GM19438 (cell line): ENCODE data around the gene CARD10.
A peak's percentile ranks its signal among the peaks of the same experiment; 100 is the strongest.

ENCODE experiments used
- ATAC-seq: cut with Tn5 transposase; IDR thresholded peaks from one replicate; pipeline ENCODE4 v1.9.1; 2021; ENCODE audit warnings: low read depth; ENCODE audit not compliant: unreplicated experiment

Gene CARD10

GRCh38 chr22:37491106-37491505, 28.1 kb downstream of the CARD10 start:
- ATAC-seq, result no peak

- ATAC-seq, result no peak
These were observed 29.2 kb downstream of the CARD10 start for GRCh38 chr22:37489983-37490382.

GRCh38 chr22:37488337-37489135, 30.7 kb downstream of the CARD10 start:
- no peak for ATAC-seq

- ATAC-seq, result no peak
These were observed 31.6 kb downstream of the CARD10 start for GRCh38 chr22:37487571-37487970.

- no peak for ATAC-seq
These were observed 32.1 kb downstream of the CARD10 start for GRCh38 chr22:37487129-37487528.

GRCh38 chr22:37486224-37486845, 32.9 kb downstream of the CARD10 start, which contains the start of gene MFNG:
MFNG (minus strand) TSS chr22:37486384; CDS start chr22:37486177, 207 bp downstream.
- peak; percentile 43 for ATAC-seq

GRCh38 chr22:37485395-37486223, 33.6 kb downstream of the CARD10 start:
- ATAC-seq, result peak; percentile 28

GRCh38 chr22:37484480-37485394, 34.5 kb downstream of the CARD10 start:
- ATAC-seq, result peak; percentile 51

- no peak for ATAC-seq
These were observed 36.2 kb downstream of the CARD10 start for GRCh38 chr22:37483050-37483449.

- ATAC-seq, result no peak
These were observed 37.0 kb downstream of the CARD10 start for GRCh38 chr22:37482244-37482643.

GRCh38 chr22:37481347-37481907, 37.8 kb downstream of the CARD10 start:
- ATAC-seq, result no peak

GRCh38 chr22:37480387-37481346, 38.5 kb downstream of the CARD10 start:
- ATAC-seq, result no peak

- ATAC-seq, result no peak
These were observed 40.0 kb downstream of the CARD10 start for GRCh38 chr22:37479196-37479595.

GRCh38 chr22:37476389-37477329, 42.6 kb downstream of the CARD10 start:
- ATAC-seq, result no peak

GRCh38 chr22:37474447-37475090, 44.6 kb downstream of the CARD10 start:
- ATAC-seq, result no peak

- ATAC-seq, result no peak
These were observed 45.7 kb downstream of the CARD10 start for GRCh38 chr22:37473437-37473946.
